GM23248 (cell line): ENCODE measurements around the gene OPN5.

Experiments
- EZH2 ChIP-seq: fragments of 200-600 bp; sonication (generic); IDR thresholded peaks from 2 replicates; pipeline ENCODE4 v1.6.1; 2018; ENCODE audit warnings: antibody characterized with exemption, mild to moderate bottlenecking; ENCODE audit not compliant: insufficient read depth, poor library complexity, severe bottlenecking
- EZH2phosphoT487 ChIP-seq: fragments of 200-600 bp; sonication (generic); IDR thresholded peaks from 2 replicates; pipeline ENCODE4 v1.6.1; 2018; ENCODE audit warnings: antibody characterized with exemption, moderate library complexity, mild to moderate bottlenecking, low read depth; ENCODE audit not compliant: insufficient read depth

DNA sequence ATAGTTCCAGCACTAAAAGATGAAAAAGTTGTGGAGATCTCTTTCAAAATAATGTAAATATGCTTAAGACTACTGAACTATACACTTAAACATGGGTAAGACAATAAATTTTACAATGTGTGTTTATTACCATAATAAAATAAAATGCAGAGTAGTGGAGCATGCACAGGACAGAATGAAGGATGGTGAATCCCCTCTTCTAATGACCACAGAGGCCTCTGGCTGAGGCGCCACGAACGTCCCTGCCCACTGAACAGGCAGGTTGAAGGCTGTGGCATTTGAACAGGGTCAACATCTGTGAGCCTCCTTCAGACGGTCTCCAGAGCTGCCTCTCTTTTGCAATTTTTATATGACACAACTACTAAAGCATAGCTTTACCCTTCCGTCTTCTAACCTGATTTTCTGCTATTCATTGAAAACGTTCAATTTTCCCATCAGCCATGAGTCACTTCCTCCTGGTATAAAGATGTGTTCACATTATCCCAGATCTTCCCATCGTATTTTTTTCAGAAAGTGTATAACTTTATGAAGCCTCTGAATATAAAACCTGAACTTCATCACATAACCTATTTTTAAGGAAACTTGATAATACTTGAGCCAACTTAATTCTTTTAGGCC, 45.6 kb upstream of the OPN5 start:
- TF ChIP-seq EZH2 (no peak), EZH2phosphoT487 (no peak)
